Epithelial cell of esophagus (primary cell): Measurements from ENCODE around the gene ITGAD.

Experiments used
- DNase-seq: peaks from one replicate; pipeline ENCODE4 v3.0.0; 2010; ENCODE audit warnings: low read depth
- H3K4me3 ChIP-seq: 2 replicates; pipeline ENCODE4 v1.5.1; 2011; ENCODE audit warnings: mild to moderate bottlenecking, low read length, control low read depth
- TF ChIP-seq, protein P1 (sequence below): IDR thresholded peaks from 2 replicates; pipeline ENCODE4 v1.5.1; 2011; ENCODE audit warnings: low read depth, mild to moderate bottlenecking, low read length, control low read depth, inconsistent platforms; ENCODE audit not compliant: insufficient read depth; ENCODE audit errors: missing control alignments

ITGAD gene

DNA sequence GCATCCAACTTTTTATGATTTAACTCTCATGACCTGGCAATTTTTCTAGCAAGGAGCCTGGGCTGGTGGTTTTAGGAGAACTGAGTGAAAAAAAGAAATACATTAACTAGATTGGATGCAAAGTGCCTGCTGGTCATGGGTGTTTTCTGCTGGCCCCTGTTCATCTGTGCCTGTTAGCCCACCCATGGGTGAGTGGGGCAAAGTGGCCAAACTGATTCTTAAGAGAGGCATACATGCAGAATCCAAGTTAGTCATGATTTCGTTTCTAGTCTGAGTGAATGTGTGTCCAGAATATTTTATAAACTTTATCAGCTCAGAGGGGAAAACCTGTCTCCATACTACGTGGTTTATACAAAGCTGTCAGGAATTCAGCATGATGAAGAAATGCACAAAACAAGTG, 4.6 kb upstream of the ITGAD start:
- TF ChIP-seq, protein P1, sequence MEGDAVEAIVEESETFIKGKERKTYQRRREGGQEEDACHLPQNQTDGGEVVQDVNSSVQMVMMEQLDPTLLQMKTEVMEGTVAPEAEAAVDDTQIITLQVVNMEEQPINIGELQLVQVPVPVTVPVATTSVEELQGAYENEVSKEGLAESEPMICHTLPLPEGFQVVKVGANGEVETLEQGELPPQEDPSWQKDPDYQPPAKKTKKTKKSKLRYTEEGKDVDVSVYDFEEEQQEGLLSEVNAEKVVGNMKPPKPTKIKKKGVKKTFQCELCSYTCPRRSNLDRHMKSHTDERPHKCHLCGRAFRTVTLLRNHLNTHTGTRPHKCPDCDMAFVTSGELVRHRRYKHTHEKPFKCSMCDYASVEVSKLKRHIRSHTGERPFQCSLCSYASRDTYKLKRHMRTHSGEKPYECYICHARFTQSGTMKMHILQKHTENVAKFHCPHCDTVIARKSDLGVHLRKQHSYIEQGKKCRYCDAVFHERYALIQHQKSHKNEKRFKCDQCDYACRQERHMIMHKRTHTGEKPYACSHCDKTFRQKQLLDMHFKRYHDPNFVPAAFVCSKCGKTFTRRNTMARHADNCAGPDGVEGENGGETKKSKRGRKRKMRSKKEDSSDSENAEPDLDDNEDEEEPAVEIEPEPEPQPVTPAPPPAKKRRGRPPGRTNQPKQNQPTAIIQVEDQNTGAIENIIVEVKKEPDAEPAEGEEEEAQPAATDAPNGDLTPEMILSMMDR: no peak
- H3K4me3 ChIP-seq: no peak overlapping the region
- no peak for DNase-seq

DNA sequence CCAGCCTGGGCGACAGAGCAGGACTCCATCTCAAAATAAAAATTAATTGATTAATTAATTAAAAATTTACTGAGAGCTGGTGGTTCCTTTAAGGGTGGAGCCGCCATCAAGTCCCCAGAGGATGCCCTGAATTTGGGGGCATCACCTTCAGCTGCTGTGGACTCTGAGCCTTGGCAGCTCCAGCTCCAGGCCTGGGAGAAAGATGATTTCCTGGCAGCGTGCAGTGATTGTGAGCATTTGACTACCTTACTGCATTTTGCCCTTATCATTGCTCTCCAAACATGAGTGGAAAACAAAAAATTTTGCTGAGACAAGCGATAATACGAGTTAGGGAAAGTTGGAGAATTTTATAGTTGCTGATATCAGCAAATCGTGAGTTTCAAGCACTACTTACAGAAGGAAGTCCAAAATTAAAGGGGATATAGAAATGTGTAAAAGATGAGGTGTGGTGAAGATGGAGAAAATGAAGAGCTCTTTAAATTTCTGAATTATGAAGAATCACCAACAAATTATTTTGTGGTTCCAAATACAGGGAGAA, 2.6 kb upstream of the ITGAD start:
- TF ChIP-seq, protein P1: no peak
- no peak for DNase-seq

GRCh38 chr16:31395647-31396046, 2.5 kb downstream of the ITGAD start:
- TF ChIP-seq, protein P1: no peak
- no peak overlapping the region for H3K4me3 ChIP-seq
- DNase-seq: no peak

More for the DNA sequence above, 2.6 kb upstream of the ITGAD start:
- no peak overlapping the region for H3K4me3 ChIP-seq

- H3K4me3 ChIP-seq: no peak overlapping the region
Observed at GRCh38 chr16:31397096-31397660, 4.0 kb downstream of the ITGAD start.

DNA sequence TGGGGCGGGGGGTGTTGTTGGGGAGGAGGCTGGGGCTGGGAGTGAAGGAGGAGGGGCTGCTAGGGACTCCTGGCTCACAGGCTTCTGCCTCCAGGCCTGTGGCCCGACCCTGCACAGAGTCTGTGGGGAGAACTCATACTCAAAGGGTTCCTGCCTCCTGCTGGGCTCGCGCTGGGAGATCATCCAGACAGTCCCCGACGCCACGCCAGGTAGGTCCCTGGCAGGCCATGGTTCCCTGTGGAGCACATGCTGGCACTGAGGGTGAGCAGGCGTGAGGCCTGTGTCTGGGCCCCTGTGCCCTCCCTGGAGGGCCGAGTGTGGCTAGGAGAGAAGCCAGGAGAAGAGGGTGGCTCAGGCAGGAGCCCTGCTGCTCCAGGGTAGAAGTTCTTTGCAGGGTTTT, 4.6 kb downstream of the ITGAD start:
- TF ChIP-seq, protein P1: no peak
- no peak overlapping the region for H3K4me3 ChIP-seq
- no peak for DNase-seq

More at GRCh38 chr16:31397096-31397660, 4.0 kb downstream of the ITGAD start:
- no peak for DNase-seq
- TF ChIP-seq, protein P1: no peak

GRCh38 chr16:31400191-31400590, 7.1 kb downstream of the ITGAD start:
- TF ChIP-seq, protein P1: no peak
- no peak for DNase-seq
- no peak overlapping the region for H3K4me3 ChIP-seq

- H3K4me3 ChIP-seq: no peak overlapping the region
- no peak for DNase-seq
- TF ChIP-seq, protein P1: no peak
Observed at GRCh38 chr16:31401436-31401835, 8.3 kb downstream of the ITGAD start.
